GM12878 (cell line): ENCODE measurements around the gene PRDM16.

Experiments
- CEBPZ ChIP-seq: fragments of 150-350 bp; IDR thresholded peaks from 2 replicates; pipeline ENCODE4 v1.6.1; 2016; ENCODE audit warnings: low read depth, low read length
- EZH2 ChIP-seq: IDR thresholded peaks from 2 replicates; pipeline ENCODE4 v1.6.1; 2012; ENCODE audit warnings: low read depth, mild to moderate bottlenecking, control low read depth, inconsistent platforms, low read length, borderline replicate concordance; ENCODE audit not compliant: control insufficient read depth

DNA sequence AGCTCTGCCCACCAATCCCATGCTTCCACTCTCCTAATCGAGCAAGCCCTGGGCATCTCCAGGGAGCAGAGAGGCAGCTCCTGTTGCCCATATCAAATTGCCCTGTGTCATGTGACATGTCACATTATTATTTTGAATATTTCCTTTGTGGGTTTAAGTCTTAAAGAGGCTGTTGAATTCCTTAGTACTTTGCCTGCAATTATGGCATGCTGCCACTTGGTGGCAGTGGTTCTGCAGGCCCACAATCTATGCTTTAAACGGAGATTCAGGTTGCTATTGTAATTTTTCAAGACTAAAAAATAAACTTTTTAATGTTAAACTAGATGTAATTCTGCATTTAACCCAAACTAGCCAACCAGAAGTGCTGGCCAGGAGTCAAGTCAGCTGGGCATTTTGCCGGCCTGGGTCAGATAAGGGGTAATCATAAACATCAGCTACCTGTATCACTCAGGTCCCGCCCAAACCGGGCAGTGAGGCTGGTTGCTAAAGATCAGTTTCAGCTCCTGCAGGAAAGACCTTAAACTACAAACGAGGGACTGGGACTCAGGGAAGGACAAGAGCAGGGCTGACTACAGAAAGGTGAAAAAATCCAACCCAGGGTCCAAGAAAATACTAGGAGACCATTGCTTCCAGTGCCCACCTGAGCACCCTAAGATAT is 348.2 kb downstream of the PRDM16 start:
- TF ChIP-seq CEBPZ (no peak), EZH2 (no peak)
